ENCODE results near the gene SRA1. TPM values are rescaled to one million over a fixed set of nuclear protein-coding genes. Genes with fewer than 3 reads are reported as not detected.

Gene SRA1
- total RNA-seq, 4 donors from 2014 or later = 19.9 to 36.3 (median 26.5) TPM

DNA sequence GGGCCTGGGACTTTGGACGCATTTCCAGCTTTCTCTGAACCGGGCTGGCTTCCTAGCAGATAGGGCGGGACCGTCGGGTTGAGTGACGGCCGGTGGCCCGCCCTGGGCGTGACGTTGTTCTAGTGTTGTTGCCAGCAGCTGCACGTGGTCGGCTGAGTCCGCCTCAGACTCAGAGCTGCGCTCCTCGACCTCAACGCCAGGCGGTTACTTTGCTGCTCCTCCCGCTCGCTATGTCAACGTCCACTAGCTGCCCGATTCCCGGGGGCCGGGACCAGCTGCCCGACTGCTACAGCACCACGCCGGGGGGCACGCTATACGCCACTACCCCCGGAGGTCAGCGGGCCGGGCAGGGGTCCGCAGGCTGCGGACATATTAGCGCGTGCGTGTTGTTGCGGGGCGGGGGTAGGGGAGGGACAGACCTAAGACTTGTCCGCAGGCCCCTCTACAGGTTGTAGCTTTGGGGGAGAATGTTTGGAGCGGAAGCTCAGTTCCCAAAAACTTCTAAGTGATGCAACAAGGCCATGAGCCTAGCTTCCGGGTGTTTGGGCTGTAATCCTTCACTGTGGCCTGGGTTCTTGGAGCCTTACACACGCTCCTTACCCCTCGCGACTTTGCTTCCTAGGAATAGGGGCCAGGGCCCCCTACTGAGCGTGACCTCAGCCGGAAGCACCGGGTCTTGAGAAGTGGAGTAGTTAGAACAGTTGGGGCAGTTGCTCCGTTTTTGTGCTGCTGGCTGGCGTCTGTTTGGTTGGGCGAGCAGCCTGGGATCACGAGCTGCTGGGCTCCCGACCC lies 9.6 kb downstream of the SRA1 start, which contains the start of gene EIF4EBP3:
Gene EIF4EBP3 (plus strand): TSS at position 155 of the 792 bp plus-strand sequence. CDS start 76 bp downstream, at position 231.
- Histone ChIP-seq H3K36me3 (peaks cover 0 to 19% (median 4%) of the 10 kb centered on the region in 4 donors), H3K27ac (peak within 1 kb of the TSS; percentile 94 to 99 (median 96)), H3K9me3 (no peaks in the 10 kb centered on the region), H3K4me1 (peaks cover 33 to 57% (median 39%) of the 10 kb centered on the region in 4 donors), H3K4me3 (peak within 1 kb of the TSS; percentile 32 to 54 (median 38)), H3K27me3 (no peaks in the 10 kb centered on the region)
- intact Hi-C loops (cut with DNase I; ENCODE audit: low total_unique reads) = no loop called here
- 5% methylated on average over 52 of the region's 52 CpGs; no CpG with 5 or more reads in 1 of the 2 donors for WGBS, 2 donors (ENCODE audit: low coverage in 1 of 2)
- in situ Hi-C loops (cut with MboI; ENCODE audit: low pct_ligation_motif_present in 1 of 4, low pct_unique_long_range_greater_than_20kb in 1 of 4, low sequenced_read_pairs in 3 of 4) = no loop called here
- TF ChIP-seq, protein P1, sequence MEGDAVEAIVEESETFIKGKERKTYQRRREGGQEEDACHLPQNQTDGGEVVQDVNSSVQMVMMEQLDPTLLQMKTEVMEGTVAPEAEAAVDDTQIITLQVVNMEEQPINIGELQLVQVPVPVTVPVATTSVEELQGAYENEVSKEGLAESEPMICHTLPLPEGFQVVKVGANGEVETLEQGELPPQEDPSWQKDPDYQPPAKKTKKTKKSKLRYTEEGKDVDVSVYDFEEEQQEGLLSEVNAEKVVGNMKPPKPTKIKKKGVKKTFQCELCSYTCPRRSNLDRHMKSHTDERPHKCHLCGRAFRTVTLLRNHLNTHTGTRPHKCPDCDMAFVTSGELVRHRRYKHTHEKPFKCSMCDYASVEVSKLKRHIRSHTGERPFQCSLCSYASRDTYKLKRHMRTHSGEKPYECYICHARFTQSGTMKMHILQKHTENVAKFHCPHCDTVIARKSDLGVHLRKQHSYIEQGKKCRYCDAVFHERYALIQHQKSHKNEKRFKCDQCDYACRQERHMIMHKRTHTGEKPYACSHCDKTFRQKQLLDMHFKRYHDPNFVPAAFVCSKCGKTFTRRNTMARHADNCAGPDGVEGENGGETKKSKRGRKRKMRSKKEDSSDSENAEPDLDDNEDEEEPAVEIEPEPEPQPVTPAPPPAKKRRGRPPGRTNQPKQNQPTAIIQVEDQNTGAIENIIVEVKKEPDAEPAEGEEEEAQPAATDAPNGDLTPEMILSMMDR (IDR thresholded peaks at IDR 0.05) = peak; percentile 61 to 99 (median 67)
- TF ChIP-seq POLR2A (IDR thresholded peaks at IDR 0.05) = peak; percentile 94
- peak; percentile 74 for TF ChIP-seq EP300 (IDR thresholded peaks at IDR 0.05; ENCODE audit: low read depth)
- TF ChIP-seq POLR2AphosphoS5 (IDR thresholded peaks at IDR 0.05) = peak; percentile 93 to 98 (median 98)
- peak; percentile 98 for DNase-seq

DNA sequence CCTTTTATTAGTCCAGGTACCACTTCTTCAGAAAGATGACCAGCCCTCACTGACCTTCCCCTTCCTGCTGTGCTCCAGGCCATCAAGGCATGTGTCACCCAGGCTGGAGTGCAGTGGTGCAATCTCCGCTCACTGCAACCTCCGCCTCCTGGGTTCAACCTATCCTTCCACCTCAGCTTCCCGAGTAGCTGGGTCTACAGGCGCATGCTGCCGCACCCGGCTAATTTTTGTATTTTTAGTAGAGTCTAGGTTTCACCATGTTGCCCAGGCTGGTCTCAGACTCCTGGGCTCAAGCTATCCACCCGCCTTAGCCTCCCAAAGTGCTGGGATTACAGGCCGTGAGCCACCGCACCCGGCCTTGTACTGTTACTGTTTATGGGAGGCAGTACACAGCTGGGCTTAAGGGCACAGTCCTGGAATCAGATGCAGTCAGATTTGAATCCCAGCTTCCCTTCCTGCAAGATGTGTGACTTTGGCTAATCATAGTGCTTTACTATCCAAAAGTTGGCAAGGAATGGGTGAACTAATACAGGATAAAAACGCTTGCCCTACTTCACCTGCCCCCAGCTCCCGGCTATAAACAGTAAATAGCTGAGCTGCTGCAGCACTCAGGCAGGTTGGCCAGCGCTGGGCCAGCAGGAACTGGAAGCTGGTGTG lies 10.3 kb downstream of the SRA1 start:
- TF ChIP-seq POLR2A (IDR thresholded peaks at IDR 0.05) (no peak), POLR2AphosphoS5 (IDR thresholded peaks at IDR 0.05) (no peak), EP300 (IDR thresholded peaks at IDR 0.05; ENCODE audit: low read depth) (no peak)
- TF ChIP-seq, protein P1 (IDR thresholded peaks at IDR 0.05) = no peak
- Histone ChIP-seq H3K27me3 (no peaks in the 10 kb centered on the region), H3K9me3 (no peaks in the 10 kb centered on the region), H3K4me3 (peak overlapping the region in 2 of 4 donors; percentile 34 to 54), H3K27ac (peak overlapping the region; percentile 94 to 99 (median 96)), H3K36me3 (peaks cover 0 to 19% (median 4%) of the 10 kb centered on the region in 4 donors), H3K4me1 (peaks cover 33 to 57% (median 39%) of the 10 kb centered on the region in 4 donors)
- intact Hi-C loops (cut with DNase I; ENCODE audit: low total_unique reads) (no loop called here), in situ Hi-C loops (cut with MboI; ENCODE audit: low pct_ligation_motif_present in 1 of 4, low pct_unique_long_range_greater_than_20kb in 1 of 4, low sequenced_read_pairs in 3 of 4) (no loop called here)
- 38% methylated on average over 13 of the region's 13 CpGs; no CpG with 5 or more reads in 1 of the 2 donors for WGBS, 2 donors (ENCODE audit: low coverage in 1 of 2)
- DNase-seq = peak; percentile 58

DNA sequence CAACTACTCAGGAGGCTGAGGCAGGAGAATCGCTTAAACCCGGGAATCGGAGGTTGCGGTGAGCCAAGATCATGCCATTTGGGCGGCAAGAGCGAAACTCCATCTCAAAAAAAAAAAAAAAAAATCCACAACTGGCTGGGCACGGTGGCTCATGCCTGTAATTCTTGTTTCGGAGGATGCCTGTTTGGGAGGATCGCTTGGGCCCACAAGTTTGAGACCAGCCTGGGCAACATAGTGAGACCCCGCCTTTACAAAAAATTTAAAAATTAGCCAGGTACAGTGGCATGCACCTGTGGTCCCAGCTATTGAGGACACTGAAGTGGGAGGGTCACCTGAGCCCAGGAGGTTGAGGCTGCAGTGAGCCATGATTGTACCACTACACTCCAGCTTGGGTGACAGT lies 11.7 kb downstream of the SRA1 start:
- no peak for DNase-seq
- in situ Hi-C loops (cut with MboI; ENCODE audit: low pct_ligation_motif_present in 1 of 4, low pct_unique_long_range_greater_than_20kb in 1 of 4, low sequenced_read_pairs in 3 of 4) = no loop called here
- WGBS, 2 donors (ENCODE audit: low coverage in 1 of 2) = 96 to 98% methylated on average over 4 to 10 of the region's 10 CpGs
- no peak for TF ChIP-seq POLR2AphosphoS5 (IDR thresholded peaks at IDR 0.05)
- no peak for TF ChIP-seq POLR2A (IDR thresholded peaks at IDR 0.05)
- TF ChIP-seq EP300 (IDR thresholded peaks at IDR 0.05; ENCODE audit: low read depth) = no peak
- TF ChIP-seq, protein P1 (IDR thresholded peaks at IDR 0.05) = no peak
- H3K4me3 ChIP-seq = no peak overlapping the region
- intact Hi-C loops (cut with DNase I; ENCODE audit: low total_unique reads) = no loop called here
- no peaks in the 10 kb centered on the region for H3K9me3 ChIP-seq
- H3K27me3 ChIP-seq = no peaks in the 10 kb centered on the region
- H3K27ac ChIP-seq = peak overlapping the region in 3 of 4 donors; percentile 95 to 99 (median 98)
- peaks cover 0 to 17% (median 8%) of the 10 kb centered on the region in 4 donors for H3K36me3 ChIP-seq
- H3K4me1 ChIP-seq = peaks cover 33 to 56% (median 39%) of the 10 kb centered on the region in 4 donors

DNA sequence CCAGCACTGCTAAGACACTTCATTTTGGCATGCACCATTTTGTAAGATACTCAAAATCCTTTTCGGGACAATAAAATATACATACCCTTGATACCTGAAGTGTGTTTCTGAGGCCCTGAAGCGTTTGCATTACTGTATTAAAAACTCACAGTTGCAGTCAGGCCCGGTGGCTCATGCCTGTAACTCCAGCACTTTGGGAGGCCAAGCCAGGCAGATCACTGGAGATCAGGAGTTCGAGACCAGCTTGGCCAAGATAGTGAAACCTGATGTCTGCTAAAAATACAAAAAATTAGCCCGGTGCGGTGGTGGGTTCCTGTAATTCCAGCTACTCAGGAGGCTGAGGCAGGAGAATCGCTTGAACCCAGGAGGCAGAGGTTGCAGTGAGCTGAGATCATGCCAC lies 12.3 kb downstream of the SRA1 start:
- DNase-seq = no peak
- peaks cover 29 to 50% (median 39%) of the 10 kb centered on the region in 4 donors for H3K4me1 ChIP-seq
- 89 to 97% methylated on average over 3 to 7 of the region's 7 CpGs for WGBS, 2 donors (ENCODE audit: low coverage in 1 of 2)
- H3K27ac ChIP-seq = peak overlapping the region in 3 of 4 donors; percentile 95 to 99 (median 98)
- intact Hi-C loops (cut with DNase I; ENCODE audit: low total_unique reads) (no loop called here), in situ Hi-C loops (cut with MboI; ENCODE audit: low pct_ligation_motif_present in 1 of 4, low pct_unique_long_range_greater_than_20kb in 1 of 4, low sequenced_read_pairs in 3 of 4) (no loop called here)
- H3K9me3 ChIP-seq = no peaks in the 10 kb centered on the region
- peaks cover 0 to 23% (median 10%) of the 10 kb centered on the region in 4 donors for H3K36me3 ChIP-seq
- H3K27me3 ChIP-seq = no peaks in the 10 kb centered on the region
- TF ChIP-seq, protein P1 (IDR thresholded peaks at IDR 0.05) = no peak
- TF ChIP-seq POLR2AphosphoS5 (IDR thresholded peaks at IDR 0.05) (no peak), EP300 (IDR thresholded peaks at IDR 0.05; ENCODE audit: low read depth) (no peak), POLR2A (IDR thresholded peaks at IDR 0.05) (no peak)
- H3K4me3 ChIP-seq = no peak overlapping the region

Measured in transverse colon (tissue), 4 donors.